ENCODE measurements around the gene PRKCE.

GRCh38 chr2:45812011-45812500 is 160.6 kb downstream of the PRKCE start:
- TF ChIP-seq POLR2A (IDR thresholded peaks at IDR 0.05; ENCODE audit: low read depth, low read length) = no peak
- no peak for TF ChIP-seq TAF1 (IDR thresholded peaks at IDR 0.05; ENCODE audit: borderline replicate concordance, low read depth, low read length)
